Spleen (tissue), 13 donors: Measurements from ENCODE around the gene RTTN. TPM values are rescaled to one million over a fixed set of nuclear protein-coding genes. Genes with fewer than 3 reads are reported as not detected.
A peak's percentile ranks its signal among the peaks of the same experiment; 100 is the strongest.
"Not testable (repeated sequence)": the region's sequence is repeated elsewhere in the genome, so short reads cannot be mapped to it uniquely, and the experiment has no call there.

ENCODE experiments used
- DNase-seq: peaks from one replicate; pipeline ENCODE4 v3.0.0-alpha.2; 2020
- H3K27ac ChIP-seq, 8 donors: fragments of 200-600 bp; sonication (generic) in 7 of 8; 1 replicate in 4 of 8; 2 replicates in 4 of 8; pipeline versions ENCODE4 v1.5.0 to v1.8.0; 2016 to 2021; ENCODE audit warnings: inconsistent platforms in 4 of 8, mild to moderate bottlenecking in 4 of 8, moderate library complexity in 1 of 8
- H3K27me3 ChIP-seq, 7 donors: fragments of 200-600 bp; sonication (generic) in 6 of 7; replicated peaks in 1 of 7; 1 replicate in 4 of 7; 2 replicates in 3 of 7; pipeline versions ENCODE4 v1.5.0 to v1.8.0; 2016 to 2021; ENCODE audit warnings: inconsistent platforms in 3 of 7, mild to moderate bottlenecking in 1 of 7
- H3K36me3 ChIP-seq, 6 donors: fragments of 200-600 bp; sonication (generic) in 5 of 6; 1 replicate in 4 of 6; 2 replicates in 2 of 6; pipeline versions ENCODE4 v1.5.0 to v1.8.0; 2016 to 2021; ENCODE audit warnings: inconsistent platforms in 2 of 6
- H3K4me1 ChIP-seq, 6 donors: fragments of 200-600 bp; sonication (generic) in 5 of 6; 1 replicate in 3 of 6; 2 replicates in 3 of 6; pipeline versions ENCODE4 v1.5.0 to v1.8.0; 2016 to 2021; ENCODE audit warnings: inconsistent platforms in 3 of 6
- H3K4me3 ChIP-seq, 8 donors: fragments of 200-600 bp; sonication (generic) in 7 of 8; 1 replicate in 4 of 8; 2 replicates in 4 of 8; pipeline versions ENCODE4 v1.5.0 to v1.8.0; 2016 to 2021; ENCODE audit warnings: inconsistent platforms in 4 of 8, mild to moderate bottlenecking in 4 of 8, moderate library complexity in 2 of 8
- H3K9me3 ChIP-seq, 8 donors: fragments of 200-600 bp; sonication (generic) in 7 of 8; 1 replicate in 4 of 8; 2 replicates in 4 of 8; pipeline versions ENCODE4 v1.5.0 to v1.8.0; 2016 to 2021; ENCODE audit warnings: inconsistent platforms in 4 of 8
- POLR2A ChIP-seq, 3 donors: fragments of 450-650 bp; IDR thresholded peaks; one replicate each; pipeline ENCODE4 v1.5.1; 2017; ENCODE audit warnings: antibody characterized with exemption in 3 of 3, mild to moderate bottlenecking in 1 of 3
- POLR2AphosphoS5 ChIP-seq, 3 donors: sonication (generic); formaldehyde crosslinking; IDR thresholded peaks; one replicate each; pipeline ENCODE4 v1.5.1; 2017; ENCODE audit warnings: antibody characterized with exemption in 3 of 3
- WGBS, 5 donors: extraction: QIAGEN DNeasy Blood & Tissue Kit in 3 of 5; methylation state at CpG; one replicate each; pipeline versions ENCODE4 v1.1.5 to v1.1.7; 2013 to 2018; 5-methylcytosine and 5-hydroxymethylcytosine counted together
- intact Hi-C: fragments of 100-400 bp; cut with DNase I; formaldehyde crosslinking; loops from one replicate; pipeline ENCODE4 v1.15.0; 2023; ENCODE audit warnings: low total_unique reads
- long read RNA-seq, 2 donors: transcript quantifications; one replicate each; lab custom pipeline, GENCODE V29; 2026
- polyA plus RNA-seq, 3 donors: library from polyadenylated mRNA; stranded (reverse); fragments of 200-250 nt; gene quantifications; one replicate each; pipeline ENCODE4 v1.2.1, GENCODE V29; 2013
- total RNA-seq, 7 donors: library from RNA; depleted of rRNA in 3 of 7; stranded (reverse); fragments of >200 nt in 3 of 7; fragmentation: NEBNext Ultra II Directional in 4 of 7; extraction: Animal tissue kit (Norgen Biotek cat#: 25700) in 4 of 7; gene quantifications; one replicate each; pipeline versions ENCODE4 v1.1.0 to v1.2.1, GENCODE V29; 2016 to 2021
- TF ChIP-seq, protein P1 (sequence below), 11 experiments: fragments of 200-600 bp in 7 of 11; fragments of 450-650 bp in 4 of 11; sonication (generic) in 4 of 11; IDR thresholded peaks in 8 of 11; conservative IDR thresholded peaks in 3 of 11; 1 replicate in 7 of 11; 2 replicates in 4 of 11; pipeline versions ENCODE4 v1.4.0 to v1.8.0; 2016 to 2021; ENCODE audit warnings: antibody characterized with exemption in 11 of 11, inconsistent platforms in 4 of 11, mild to moderate bottlenecking in 1 of 11
- donor health status: healthy with polysubstance abuse.
- donor health status: DM: no; HTN: no; CAD: no; lungs with moderate emphysema.
- donor health status: DM: no; HTN: no; CAD: no.
- donor health status: Bipolar disorder and iron deficiency.
- donor health status: healthy.
- donor health status: DM: no; HTN: no; CAD: no.
- donor health status: DM: yes; HTN: yes; CAD: no.

The RTTN gene
- 10 to 100 TPM; 14.6 to 32.3 (median 26.4) TPM for total RNA-seq
- polyA plus RNA-seq, result 1 to 10 TPM; 4.0 to 4.9 (median 4.2) TPM
- long read RNA-seq, donor 1, result 0 reads
- long read RNA-seq, donor 2, result 0 reads

DNA sequence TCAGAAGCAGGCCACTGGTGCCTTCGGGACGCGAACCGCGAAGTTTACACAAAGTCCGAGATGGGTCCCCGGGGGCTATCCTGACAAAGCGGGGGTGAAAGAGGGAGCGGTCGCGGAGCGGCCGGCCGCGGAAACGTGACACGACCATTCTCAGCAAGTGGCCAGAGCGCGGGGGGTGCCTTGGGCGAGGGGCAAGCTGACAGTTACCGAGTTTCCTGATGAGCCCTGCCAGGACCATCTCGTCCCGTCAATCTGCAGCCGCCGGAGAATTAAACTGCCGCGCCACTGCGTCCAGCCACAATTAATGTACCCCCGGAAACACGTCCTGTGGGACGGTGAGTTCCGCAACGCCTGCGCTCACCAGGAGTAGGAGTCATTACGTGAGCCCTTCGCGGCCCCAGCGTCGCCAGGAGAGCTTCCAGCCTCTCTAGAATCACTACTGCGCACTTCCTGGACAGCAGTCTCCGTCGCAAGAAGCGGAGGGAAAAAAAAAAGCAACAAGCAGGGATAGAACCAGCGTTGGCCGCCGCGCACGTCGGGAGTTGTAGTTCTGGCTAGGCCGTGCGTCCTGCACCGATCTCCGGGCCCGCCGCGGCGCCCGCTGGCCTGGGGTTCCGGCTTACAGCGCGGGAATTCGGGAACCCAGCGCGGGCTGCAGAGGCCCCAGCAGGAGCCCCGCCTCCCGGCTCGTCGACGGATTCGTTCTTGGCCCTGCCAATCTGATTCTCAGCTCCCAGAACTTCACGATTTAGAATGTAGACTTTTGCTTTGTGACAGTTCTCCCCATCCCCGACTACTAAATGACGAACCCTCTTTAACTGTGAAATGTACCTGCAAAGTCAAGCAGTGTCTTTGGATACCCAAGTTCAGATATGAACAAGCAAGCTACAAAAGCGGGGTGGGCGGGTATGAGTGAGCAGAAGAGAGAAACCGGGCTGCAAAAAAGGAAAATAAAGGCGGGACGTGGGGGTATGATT, at the start of gene RTTN:
Gene RTTN, minus strand, starts transcription at position 267 of the 977 bp plus-strand sequence. Its CDS starts 29 bp downstream, at position 238.
- Histone ChIP-seq H3K4me3 (peak within 1 kb of the TSS; percentile 67 to 91 (median 80)), H3K27ac (peak within 1 kb of the TSS; percentile 91 to 98 (median 94)), H3K9me3 (no peaks in the 10 kb centered on the region), H3K4me1 (peaks cover 10 to 40% (median 22%) of the 10 kb centered on the region in 6 donors), H3K36me3 (peaks cover 0 to 32% (median 4%) of the 10 kb centered on the region in 6 donors), H3K27me3 (no peaks in the 10 kb centered on the region)
- peak; percentile 97 for DNase-seq
- intact Hi-C loops, result loop anchor here (10.0 kb wide), 2 partner anchors 89 to 1491 kb away; partner anchors contain the start of gene TMX3
- TF ChIP-seq, protein P1, sequence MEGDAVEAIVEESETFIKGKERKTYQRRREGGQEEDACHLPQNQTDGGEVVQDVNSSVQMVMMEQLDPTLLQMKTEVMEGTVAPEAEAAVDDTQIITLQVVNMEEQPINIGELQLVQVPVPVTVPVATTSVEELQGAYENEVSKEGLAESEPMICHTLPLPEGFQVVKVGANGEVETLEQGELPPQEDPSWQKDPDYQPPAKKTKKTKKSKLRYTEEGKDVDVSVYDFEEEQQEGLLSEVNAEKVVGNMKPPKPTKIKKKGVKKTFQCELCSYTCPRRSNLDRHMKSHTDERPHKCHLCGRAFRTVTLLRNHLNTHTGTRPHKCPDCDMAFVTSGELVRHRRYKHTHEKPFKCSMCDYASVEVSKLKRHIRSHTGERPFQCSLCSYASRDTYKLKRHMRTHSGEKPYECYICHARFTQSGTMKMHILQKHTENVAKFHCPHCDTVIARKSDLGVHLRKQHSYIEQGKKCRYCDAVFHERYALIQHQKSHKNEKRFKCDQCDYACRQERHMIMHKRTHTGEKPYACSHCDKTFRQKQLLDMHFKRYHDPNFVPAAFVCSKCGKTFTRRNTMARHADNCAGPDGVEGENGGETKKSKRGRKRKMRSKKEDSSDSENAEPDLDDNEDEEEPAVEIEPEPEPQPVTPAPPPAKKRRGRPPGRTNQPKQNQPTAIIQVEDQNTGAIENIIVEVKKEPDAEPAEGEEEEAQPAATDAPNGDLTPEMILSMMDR (IDR thresholded peaks at IDR 0.05 in 8 of 11, conservative IDR thresholded peaks at IDR 0.05 in 3 of 11), result peak in 1 of 11 experiments; percentile 8
- TF ChIP-seq POLR2A (IDR thresholded peaks at IDR 0.05) (no peak), POLR2AphosphoS5 (IDR thresholded peaks at IDR 0.05) (peak; percentile 85 to 88 (median 87))
- 0 to 1% (median 0%) methylated on average over 57 to 78 of the region's 78 CpGs for WGBS, 5 donors

DNA sequence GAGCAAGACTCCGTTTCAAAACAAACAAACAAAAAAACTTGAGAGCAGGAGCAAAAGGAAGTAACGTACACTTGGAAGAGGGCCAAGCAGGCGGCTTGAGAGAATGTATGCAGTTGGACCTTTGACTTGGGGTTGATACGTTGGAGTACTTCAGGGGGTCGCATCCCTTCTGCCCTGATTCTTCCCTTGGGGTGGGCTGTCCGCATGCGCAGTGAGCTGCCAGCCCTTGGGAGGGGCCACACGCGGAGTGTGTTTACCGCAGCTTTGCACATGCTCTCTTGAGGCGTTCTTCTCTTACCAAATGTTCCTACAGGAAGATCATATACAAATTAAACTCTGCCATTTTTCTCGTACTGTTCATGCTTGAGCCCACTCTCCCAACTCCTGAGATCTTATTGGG, 45.3 kb upstream of the RTTN start:
- Histone ChIP-seq H3K27me3 (peaks cover 0 to 4% (median 0%) of the 10 kb centered on the region in 7 donors), H3K4me3 (no peak overlapping the region), H3K27ac (no peak overlapping the region), H3K4me1 (no peaks in the 10 kb centered on the region), H3K36me3 (no peaks in the 10 kb centered on the region), H3K9me3 (no peaks in the 10 kb centered on the region)
- 87 to 91% (median 89%) methylated on average over 12 of the region's 12 CpGs for WGBS, 5 donors
- no peak for DNase-seq
- intact Hi-C loops, result no loop called here
- TF ChIP-seq POLR2A (IDR thresholded peaks at IDR 0.05), result no peak

GRCh38 chr18:70249861-70250260, 44.4 kb upstream of the RTTN start:
- H3K36me3 ChIP-seq, intact Hi-C loops, H3K4me1 ChIP-seq, H3K27ac ChIP-seq, H3K9me3 ChIP-seq, H3K27me3 ChIP-seq, DNase-seq, H3K4me3 ChIP-seq: not testable (repeated sequence)
- 94 to 98% (median 96%) methylated on average over 17 to 18 of the region's 18 CpGs for WGBS, 5 donors

DNA sequence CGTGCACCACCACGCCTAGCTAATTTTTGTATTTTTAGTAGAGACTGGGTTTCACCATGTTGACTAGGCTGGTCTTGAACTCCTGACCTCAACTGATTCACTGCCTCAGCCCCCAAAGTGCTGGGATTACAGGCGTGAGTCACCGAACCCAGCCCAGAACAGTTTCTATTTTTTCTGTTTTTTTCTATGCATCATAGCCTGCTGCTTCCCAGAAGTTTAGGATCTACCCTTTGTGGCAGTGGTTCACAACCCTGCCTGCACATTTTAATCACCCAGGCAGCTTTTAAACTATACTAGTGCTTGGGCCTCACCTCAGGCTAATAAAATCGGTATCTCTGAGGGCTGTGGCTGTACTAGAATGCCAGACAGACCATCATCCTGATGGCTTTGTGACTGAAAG, 43.6 kb upstream of the RTTN start:
- H3K27ac ChIP-seq, result no peak overlapping the region
- no peak for DNase-seq
- WGBS, 5 donors, result 84 to 92% (median 88%) methylated on average over 5 of the region's 5 CpGs
- TF ChIP-seq POLR2AphosphoS5 (IDR thresholded peaks at IDR 0.05) (no peak), POLR2A (IDR thresholded peaks at IDR 0.05) (no peak)
- TF ChIP-seq, protein P1 (IDR thresholded peaks at IDR 0.05 in 8 of 11, conservative IDR thresholded peaks at IDR 0.05 in 3 of 11), result no peak
- no peak overlapping the region for H3K4me3 ChIP-seq
- no peaks in the 10 kb centered on the region for H3K27me3 ChIP-seq
- no peaks in the 10 kb centered on the region for H3K4me1 ChIP-seq
- intact Hi-C loops, result no loop called here
- H3K9me3 ChIP-seq, result no peaks in the 10 kb centered on the region
- no peaks in the 10 kb centered on the region for H3K36me3 ChIP-seq

DNA sequence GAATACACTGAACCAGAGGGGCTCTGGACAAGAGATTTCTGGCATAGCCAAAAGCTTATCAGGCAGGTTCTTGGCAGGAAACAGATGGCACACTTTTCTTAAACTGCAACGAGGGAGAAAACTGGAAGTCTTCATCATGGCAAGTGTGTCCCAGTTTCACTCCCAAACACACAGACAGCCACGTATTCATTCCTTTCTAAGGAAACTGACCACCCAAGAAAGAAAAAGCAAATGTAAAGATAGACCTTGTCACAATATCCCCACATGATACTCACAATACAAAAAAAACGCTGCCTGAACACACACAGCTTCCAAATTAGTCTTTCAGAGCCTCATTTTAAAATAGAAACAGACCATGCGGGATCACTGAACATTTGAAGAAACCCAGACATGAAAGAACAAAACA, 40.6 kb upstream of the RTTN start:
- TF ChIP-seq POLR2A (IDR thresholded peaks at IDR 0.05) (no peak), POLR2AphosphoS5 (IDR thresholded peaks at IDR 0.05) (no peak)
- TF ChIP-seq, protein P1 (IDR thresholded peaks at IDR 0.05 in 8 of 11, conservative IDR thresholded peaks at IDR 0.05 in 3 of 11), result no peak
- Histone ChIP-seq H3K4me1 (no peaks in the 10 kb centered on the region), H3K36me3 (no peaks in the 10 kb centered on the region), H3K9me3 (peaks cover 0 to 5% (median 0%) of the 10 kb centered on the region in 8 donors), H3K4me3 (no peak overlapping the region), H3K27me3 (no peaks in the 10 kb centered on the region), H3K27ac (no peak overlapping the region)
- DNase-seq, result no peak
- intact Hi-C loops, result no loop called here
- 13 to 19% (median 14%) methylated on average over 4 of the region's 4 CpGs for WGBS, 5 donors
